SK-N-MC (cell line): Measurements from ENCODE around the gene UNC13C.

Experiments
- EZH2 ChIP-seq: fragments of 200-600 bp; sonication (generic); IDR thresholded peaks from one replicate; pipeline ENCODE4 v1.6.1; 2017; ENCODE audit warnings: antibody characterized with exemption
- POLR2AphosphoS5 ChIP-seq: IDR thresholded peaks from 2 replicates; pipeline ENCODE4 v1.6.1; 2012; ENCODE audit warnings: mild to moderate bottlenecking, low read depth, low read length, borderline replicate concordance

DNA sequence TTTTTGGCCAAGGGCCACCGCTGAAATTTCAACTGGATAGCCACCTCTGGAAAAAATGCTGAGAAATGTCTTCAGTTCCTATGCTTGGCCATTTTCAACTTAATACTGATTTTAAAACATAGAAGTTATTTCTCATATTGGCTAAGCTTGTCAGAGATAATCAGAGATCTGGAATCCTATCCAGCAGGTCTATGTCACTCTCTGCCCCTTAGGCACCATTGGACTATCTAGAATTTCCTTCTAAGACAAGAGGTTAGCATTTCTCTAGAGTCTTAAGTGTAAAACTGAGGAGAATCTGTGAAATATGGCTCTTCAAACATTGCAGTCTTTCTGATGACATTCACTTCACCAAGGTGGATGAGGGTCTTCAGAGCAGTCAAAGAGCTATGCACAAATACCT is 597.3 kb downstream of the UNC13C start:
- TF ChIP-seq EZH2 (no peak), POLR2AphosphoS5 (no peak)
